DND-41 (cell line): ENCODE data around the gene EPRS1.

Experiments used
- CTCF ChIP-seq: IDR thresholded peaks from 2 replicates; pipeline ENCODE4 v1.5.1; 2012; ENCODE audit warnings: borderline replicate concordance, low read length, moderate library complexity, mild to moderate bottlenecking; ENCODE audit not compliant: poor library complexity, severe bottlenecking; ENCODE audit errors: extremely low read depth
- EZH2 ChIP-seq: IDR thresholded peaks from 3 replicates; pipeline ENCODE4 v1.6.1; 2012; ENCODE audit warnings: borderline replicate concordance, low read depth, mild to moderate bottlenecking, moderate library complexity, low read length, inconsistent platforms; ENCODE audit not compliant: severe bottlenecking

- no peak for TF ChIP-seq CTCF
- TF ChIP-seq EZH2: no peak
Observed at GRCh38 chr1:220045356-220046051, 801 bp downstream of the EPRS1 start.
